Measurements from ENCODE around the gene MELTF.

The MELTF gene

GRCh38 chr3:197021729-197022404 lies 7.8 kb downstream of the MELTF start:
- Histone ChIP-seq H3K4me3 (ENCODE audit: insufficient read depth, low read length, poor library complexity, severe bottlenecking) (no peak overlapping the region), H3K36me3 (ENCODE audit: low read length) (no peaks in the 10 kb centered on the region), H3K9me2 (replicated peaks; ENCODE audit: insufficient read depth, low read length) (no peaks in the 10 kb centered on the region), H3K9me3 (ENCODE audit: insufficient read depth, low read length) (no peaks in the 10 kb centered on the region), H4K20me1 (ENCODE audit: low read depth, low read length) (no peaks in the 10 kb centered on the region), H3K79me2 (ENCODE audit: insufficient read depth, low read length) (no peaks in the 10 kb centered on the region), H2AFZ (ENCODE audit: low read depth, low read length, severe bottlenecking) (no peak overlapping the region), H3K27ac (ENCODE audit: low read depth, low read length) (no peak overlapping the region), H3K4me2 (ENCODE audit: low read depth, low read length, poor library complexity, severe bottlenecking) (no peak overlapping the region), H3K9ac (ENCODE audit: low read length) (no peak overlapping the region), H3F3A (ENCODE audit: insufficient read depth) (peaks cover 4% of the 10 kb centered on the region; the same call in 1 of the 2 replicates), H3K27me3 (ENCODE audit: low read length) (no peaks in the 10 kb centered on the region)
- TF ChIP-seq EZH2phosphoT487 (conservative IDR thresholded peaks at IDR 0.05; ENCODE audit: low read length) (no peak), CTCF (IDR thresholded peaks at IDR 0.05; ENCODE audit: insufficient read depth, low read length, poor library complexity, severe bottlenecking) (no peak)

DNA sequence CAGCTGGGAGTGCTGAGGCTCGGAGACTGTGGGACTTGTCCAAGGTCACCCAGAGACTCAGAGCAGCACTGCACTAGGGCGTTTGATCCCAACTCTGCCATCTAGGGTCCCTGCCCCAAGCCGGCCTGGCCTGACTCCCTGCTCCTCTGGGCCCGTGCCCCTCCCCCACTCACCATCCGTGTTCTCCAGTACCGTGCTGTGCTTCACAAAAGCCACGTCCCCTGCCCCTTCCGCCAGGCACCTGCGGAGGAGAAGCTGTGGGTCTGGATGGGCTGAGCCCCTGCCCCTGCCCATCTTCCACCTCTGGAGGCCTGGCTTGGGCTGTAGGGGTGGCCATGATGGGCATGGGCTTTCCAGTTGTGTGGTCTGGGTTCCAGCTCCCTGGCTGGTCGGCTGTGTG lies 8.4 kb downstream of the MELTF start:
- Histone ChIP-seq H3K4me2 (ENCODE audit: low read depth, low read length, poor library complexity, severe bottlenecking) (no peak overlapping the region), H3K36me3 (ENCODE audit: low read length) (no peaks in the 10 kb centered on the region), H3K27ac (ENCODE audit: low read depth, low read length) (no peak overlapping the region), H3F3A (ENCODE audit: insufficient read depth) (peaks cover 4% of the 10 kb centered on the region; the same call in 1 of the 2 replicates), H2AFZ (ENCODE audit: low read depth, low read length, severe bottlenecking) (no peak overlapping the region), H3K4me3 (ENCODE audit: insufficient read depth, low read length, poor library complexity, severe bottlenecking) (no peak overlapping the region), H3K9me2 (replicated peaks; ENCODE audit: insufficient read depth, low read length) (no peaks in the 10 kb centered on the region), H3K9ac (ENCODE audit: low read length) (no peak overlapping the region), H3K27me3 (ENCODE audit: low read length) (no peaks in the 10 kb centered on the region), H3K9me3 (ENCODE audit: insufficient read depth, low read length) (no peaks in the 10 kb centered on the region), H3K79me2 (ENCODE audit: insufficient read depth, low read length) (no peaks in the 10 kb centered on the region), H4K20me1 (ENCODE audit: low read depth, low read length) (no peaks in the 10 kb centered on the region)
- TF ChIP-seq CTCF (IDR thresholded peaks at IDR 0.05; ENCODE audit: insufficient read depth, low read length, poor library complexity, severe bottlenecking) (no peak), EZH2phosphoT487 (conservative IDR thresholded peaks at IDR 0.05; ENCODE audit: low read length) (no peak)

- Histone ChIP-seq H2AFZ (ENCODE audit: low read depth, low read length, severe bottlenecking) (no peak overlapping the region), H3K36me3 (ENCODE audit: low read length) (no peaks in the 10 kb centered on the region), H3K4me3 (ENCODE audit: insufficient read depth, low read length, poor library complexity, severe bottlenecking) (no peak overlapping the region), H3K9me2 (replicated peaks; ENCODE audit: insufficient read depth, low read length) (no peaks in the 10 kb centered on the region), H3F3A (ENCODE audit: insufficient read depth) (no peaks in the 10 kb centered on the region; the same call in 1 of the 2 replicates), H3K9ac (ENCODE audit: low read length) (no peak overlapping the region), H3K4me2 (ENCODE audit: low read depth, low read length, poor library complexity, severe bottlenecking) (no peak overlapping the region), H3K27me3 (ENCODE audit: low read length) (no peaks in the 10 kb centered on the region), H3K9me3 (ENCODE audit: insufficient read depth, low read length) (no peaks in the 10 kb centered on the region), H3K79me2 (ENCODE audit: insufficient read depth, low read length) (no peaks in the 10 kb centered on the region), H3K27ac (ENCODE audit: low read depth, low read length) (no peak overlapping the region), H4K20me1 (ENCODE audit: low read depth, low read length) (no peaks in the 10 kb centered on the region)
- TF ChIP-seq EZH2phosphoT487 (conservative IDR thresholded peaks at IDR 0.05; ENCODE audit: low read length) (no peak), CTCF (IDR thresholded peaks at IDR 0.05; ENCODE audit: insufficient read depth, low read length, poor library complexity, severe bottlenecking) (no peak)
Measured at GRCh38 chr3:197019535-197019934, 10.1 kb downstream of the MELTF start.

Measured in SU-DHL-6 (cell line).